OCI-LY7 (cell line): Measurements from ENCODE around the gene JMY. TPM values are rescaled to one million over a fixed set of nuclear protein-coding genes. Genes with fewer than 3 reads are reported as not detected.

Source experiments
- BruUV-seq: library from RNA; stranded (reverse); fragments of 400-500 nt; replicated peaks from 2 replicates; lab custom pipeline; 2021; lab: Mats Ljungman, UMichigan
- CTCF ChIA-PET: fragments of 300-600 bp; sonication (Branson Sonifier 250); formaldehyde crosslinking; loops from one replicate; lab custom pipeline; 2022; ENCODE audit warnings: antibody characterized with exemption; ENCODE audit not compliant: unreplicated experiment; lab: Charles Lee
- POLR2A ChIA-PET: fragments of 300-600 bp; sonication (Branson Sonifier 250); formaldehyde crosslinking; loops from one replicate; lab custom pipeline; 2022; ENCODE audit warnings: antibody characterized with exemption; lab: Charles Lee
- DNase-seq: peaks from one replicate; pipeline ENCODE4 v3.0.0-alpha.2; 2015; ENCODE audit warnings: low spot score
- H2AFZ ChIP-seq: fragments of 200-600 bp; sonication (generic), shearing (Covaris generic); 2 replicates; pipeline ENCODE4 v1.6.1; 2014; ENCODE audit warnings: mild to moderate bottlenecking, antibody characterized with exemption, low read length, moderate library complexity
- H3K27ac ChIP-seq: fragments of 200-600 bp; sonication (generic); 2 replicates; pipeline ENCODE4 v1.5.1; 2014; ENCODE audit warnings: mixed run types, low read depth, mild to moderate bottlenecking, moderate library complexity, low read length, inconsistent platforms; ENCODE audit not compliant: poor library complexity, severe bottlenecking
- H3K36me3 ChIP-seq: fragments of 200-600 bp; sonication (generic); 2 replicates; pipeline ENCODE4 v1.6.1; 2014; ENCODE audit warnings: mild to moderate bottlenecking, antibody characterized with exemption, low read length, moderate library complexity, mixed read lengths; ENCODE audit not compliant: insufficient read depth
- H3K4me1 ChIP-seq: fragments of 200-600 bp; sonication (generic); 2 replicates; pipeline ENCODE4 v1.5.1; 2014; ENCODE audit warnings: mild to moderate bottlenecking, low read length; ENCODE audit not compliant: insufficient read depth, poor library complexity, severe bottlenecking
- H3K4me2 ChIP-seq: fragments of 200-600 bp; sonication (generic); 2 replicates; pipeline ENCODE4 v1.6.1; 2014; ENCODE audit warnings: mild to moderate bottlenecking, low read length
- H3K4me3 ChIP-seq: fragments of 200-600 bp; sonication (generic); 2 replicates; pipeline ENCODE4 v1.5.1; 2014; ENCODE audit warnings: mild to moderate bottlenecking, low read depth, low read length; ENCODE audit not compliant: poor library complexity, severe bottlenecking
- H3K79me2 ChIP-seq: fragments of 200-600 bp; sonication (generic); 2 replicates; pipeline ENCODE4 v1.6.1; 2016; ENCODE audit warnings: low read depth, mild to moderate bottlenecking, low read length, moderate library complexity, mixed read lengths; ENCODE audit not compliant: insufficient read depth
- H3K9me2 ChIP-seq: fragments of 200-600 bp; sonication (generic); 2 replicates; pipeline ENCODE4 v1.6.1; 2016; ENCODE audit warnings: mild to moderate bottlenecking, low read length, mixed read lengths; ENCODE audit not compliant: insufficient read depth
- H3K9me3 ChIP-seq: fragments of 200-600 bp; sonication (generic); 2 replicates; pipeline ENCODE4 v1.6.1; 2014; ENCODE audit warnings: mild to moderate bottlenecking, mixed run types, low read length, mixed read lengths
- H4K20me1 ChIP-seq: fragments of 200-600 bp; sonication (generic); 2 replicates; pipeline ENCODE4 v1.6.1; 2014; ENCODE audit warnings: mild to moderate bottlenecking, antibody characterized with exemption, low read length, moderate library complexity, mixed read lengths; ENCODE audit not compliant: insufficient read depth
- EZH2phosphoT487 ChIP-seq: fragments of 200-600 bp; sonication (generic); IDR thresholded peaks from 2 replicates; pipeline ENCODE4 v1.6.1; 2018; ENCODE audit warnings: low read depth, borderline replicate concordance, mild to moderate bottlenecking, mixed run types, antibody characterized with exemption, low read length, moderate library complexity, mixed read lengths
- intact Hi-C: fragments of 100-400 bp; cut with micrococcal nuclease; formaldehyde crosslinking; loops from one replicate; pipeline ENCODE4 v1.10.0; 2022; ENCODE audit not compliant: unreplicated experiment
- total RNA-seq, 2 experiments: library from RNA; depleted of rRNA in 1 of 2; stranded (reverse); fragments of >200 nt in 1 of 2; shearing (Covaris generic) in 1 of 2; gene quantifications; 2 replicates each; pipeline ENCODE4 v1.2.3, GENCODE V29; 2014 to 2022
- TF ChIP-seq, protein P1 (sequence below): fragments of 200-600 bp; sonication (generic); conservative IDR thresholded peaks from 2 replicates; pipeline ENCODE4 v1.5.1; 2014; ENCODE audit warnings: mild to moderate bottlenecking, antibody characterized with exemption, low read length, moderate library complexity, mixed read lengths

JMY gene
- total RNA-seq, 2 experiments from 2014 or later, result 4.5 to 6.3 TPM

DNA sequence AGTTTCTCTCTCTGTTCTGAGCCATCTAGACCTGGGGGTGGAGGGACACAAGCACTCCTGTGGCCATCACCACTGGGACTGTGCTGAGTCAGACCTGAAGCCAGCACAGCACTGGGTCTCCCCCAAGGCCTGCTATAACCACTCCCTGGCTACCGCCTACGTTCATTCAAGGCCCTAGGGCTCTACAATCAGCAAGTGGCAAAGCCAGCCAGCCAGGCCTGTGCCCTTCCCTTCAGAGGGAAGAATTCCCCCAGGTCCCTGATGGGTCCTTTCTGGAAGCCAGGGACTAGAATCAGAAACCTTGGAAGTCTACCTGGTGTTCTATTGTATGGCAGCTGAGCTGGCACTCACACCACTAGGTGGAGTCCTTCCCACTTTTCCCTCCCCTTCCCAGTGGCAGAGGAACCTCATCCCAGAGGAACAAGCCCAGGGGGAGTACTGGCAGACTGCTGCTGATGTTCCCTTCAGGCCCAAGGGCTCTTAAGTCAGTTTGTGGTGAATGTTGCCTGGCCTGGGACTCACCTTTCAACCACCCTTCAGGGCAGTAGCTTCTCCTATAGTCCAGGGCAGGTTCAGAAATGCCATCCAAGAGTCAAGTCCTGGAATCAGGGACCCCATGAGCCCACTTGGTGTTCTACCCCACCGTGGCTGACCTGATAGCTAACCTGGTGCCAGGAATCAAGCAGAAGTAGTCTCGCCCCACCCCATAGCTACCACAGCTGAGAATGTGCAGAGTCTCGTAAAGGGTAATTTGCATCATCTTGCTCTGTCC, 20.0 kb downstream of the JMY start:
- intact Hi-C loops, result loop anchor here (1.0 kb wide), 1 partner anchor 208 kb away; no protein-coding TSS in a partner anchor
- ChIA-PET POLR2A (interaction anchor here (0.6 to 1.1 kb wide), 3 partner anchors 22 to 639 kb away, joined by 3 to 4 read pairs (median 3); no protein-coding TSS in a partner anchor), CTCF (interaction anchor here (0.6 to 0.8 kb wide), 4 partner anchors 14 to 206 kb away, joined by 3 to 4 read pairs (median 3); no protein-coding TSS in a partner anchor)
- Histone ChIP-seq H3K79me2 (peaks cover 6% of the 10 kb centered on the region; the same call in 1 of the 2 replicates), H3K9me3 (peaks cover 9% of the 10 kb centered on the region; the same call in 1 of the 2 replicates), H3K4me1 (peaks cover 36% of the 10 kb centered on the region), H3K9me2 (no peaks in the 10 kb centered on the region), H2AFZ (no peak overlapping the region), H3K4me3 (peak overlapping the region; percentile 0), H3K36me3 (no peaks in the 10 kb centered on the region; the same call in 1 of the 2 replicates), H3K4me2 (peak overlapping the region; percentile 35), H3K27ac (peak overlapping the region; percentile 40), H4K20me1 (no peaks in the 10 kb centered on the region)
- no peak for DNase-seq
- no TSS peak for BruUV-seq
- no peak for TF ChIP-seq EZH2phosphoT487
- TF ChIP-seq, protein P1, sequence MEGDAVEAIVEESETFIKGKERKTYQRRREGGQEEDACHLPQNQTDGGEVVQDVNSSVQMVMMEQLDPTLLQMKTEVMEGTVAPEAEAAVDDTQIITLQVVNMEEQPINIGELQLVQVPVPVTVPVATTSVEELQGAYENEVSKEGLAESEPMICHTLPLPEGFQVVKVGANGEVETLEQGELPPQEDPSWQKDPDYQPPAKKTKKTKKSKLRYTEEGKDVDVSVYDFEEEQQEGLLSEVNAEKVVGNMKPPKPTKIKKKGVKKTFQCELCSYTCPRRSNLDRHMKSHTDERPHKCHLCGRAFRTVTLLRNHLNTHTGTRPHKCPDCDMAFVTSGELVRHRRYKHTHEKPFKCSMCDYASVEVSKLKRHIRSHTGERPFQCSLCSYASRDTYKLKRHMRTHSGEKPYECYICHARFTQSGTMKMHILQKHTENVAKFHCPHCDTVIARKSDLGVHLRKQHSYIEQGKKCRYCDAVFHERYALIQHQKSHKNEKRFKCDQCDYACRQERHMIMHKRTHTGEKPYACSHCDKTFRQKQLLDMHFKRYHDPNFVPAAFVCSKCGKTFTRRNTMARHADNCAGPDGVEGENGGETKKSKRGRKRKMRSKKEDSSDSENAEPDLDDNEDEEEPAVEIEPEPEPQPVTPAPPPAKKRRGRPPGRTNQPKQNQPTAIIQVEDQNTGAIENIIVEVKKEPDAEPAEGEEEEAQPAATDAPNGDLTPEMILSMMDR, result peak; percentile 87

DNA sequence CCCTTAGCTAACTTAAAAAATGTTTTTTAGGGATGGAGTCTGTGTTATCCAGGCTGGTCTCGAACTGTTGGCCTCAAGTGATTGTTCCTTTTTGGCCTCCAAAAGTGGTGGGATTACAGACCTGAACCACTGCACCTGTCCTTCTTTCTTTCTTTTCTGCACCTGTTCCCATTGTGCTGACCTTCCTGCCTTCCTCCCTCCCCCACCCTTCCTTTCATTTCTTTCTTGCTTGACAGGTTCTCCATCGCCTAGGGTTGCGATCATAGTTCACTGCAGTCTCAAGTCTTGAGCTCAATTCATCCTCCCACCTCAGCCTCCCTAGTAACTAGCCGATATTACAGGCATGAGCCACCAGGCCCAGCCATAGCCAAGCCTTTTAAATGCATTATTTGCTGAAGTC, 20.6 kb downstream of the JMY start:
- ChIA-PET CTCF (interaction anchor here (0.6 to 0.8 kb wide), 6 partner anchors 15 to 297 kb away, joined by 3 to 11 read pairs (median 4); no protein-coding TSS in a partner anchor), POLR2A (interaction anchor here (0.6 to 1.1 kb wide), 6 partner anchors 22 to 1473 kb away, joined by 3 to 7 read pairs (median 4); no protein-coding TSS in a partner anchor)
- Histone ChIP-seq H3K4me1 (peaks cover 41% of the 10 kb centered on the region), H3K79me2 (peaks cover 12% of the 10 kb centered on the region; the same call in 1 of the 2 replicates), H3K4me3 (peak overlapping the region; percentile 0), H2AFZ (no peak overlapping the region), H3K9me2 (no peaks in the 10 kb centered on the region), H3K27ac (peak overlapping the region; percentile 40), H3K9me3 (peaks cover 9% of the 10 kb centered on the region; the same call in 1 of the 2 replicates), H3K4me2 (peak overlapping the region; percentile 35), H3K36me3 (no peaks in the 10 kb centered on the region; the same call in 1 of the 2 replicates), H4K20me1 (no peaks in the 10 kb centered on the region)
- intact Hi-C loops, result loop anchor here (1.0 kb wide), 1 partner anchor 208 kb away; no protein-coding TSS in a partner anchor
- no TSS peak for BruUV-seq
- DNase-seq, result peak; percentile 65
- TF ChIP-seq, protein P1, result no peak
- TF ChIP-seq EZH2phosphoT487, result no peak
